Spleen (tissue), 7 donors: Measurements from ENCODE around the gene PLEKHJ1.

Source experiments
- CTCF ChIP-seq, 11 experiments: fragments of 200-600 bp in 7 of 11; fragments of 450-650 bp in 4 of 11; sonication (generic) in 4 of 11; IDR thresholded peaks in 8 of 11; conservative IDR thresholded peaks in 3 of 11; 1 replicate in 7 of 11; 2 replicates in 4 of 11; pipeline versions ENCODE4 v1.4.0 to v1.8.0; 2016 to 2021; ENCODE audit warnings: antibody characterized with exemption in 11 of 11, inconsistent platforms in 4 of 11, mild to moderate bottlenecking in 1 of 11
- POLR2A ChIP-seq, 3 donors: fragments of 450-650 bp; IDR thresholded peaks; one replicate each; pipeline ENCODE4 v1.5.1; 2017; ENCODE audit warnings: antibody characterized with exemption in 3 of 3, mild to moderate bottlenecking in 1 of 3
- POLR2AphosphoS5 ChIP-seq, 3 donors: sonication (generic); formaldehyde crosslinking; IDR thresholded peaks; one replicate each; pipeline ENCODE4 v1.5.1; 2017; ENCODE audit warnings: antibody characterized with exemption in 3 of 3
- donor health status: DM: no; HTN: no; CAD: no; lungs with moderate emphysema.
- donor health status: DM: no; HTN: no; CAD: no.
- donor health status: DM: no; HTN: no; CAD: no.

- no peak for TF ChIP-seq POLR2A (IDR thresholded peaks at IDR 0.05)
- peak in 1 of 3 donors; percentile 38 for TF ChIP-seq POLR2AphosphoS5 (IDR thresholded peaks at IDR 0.05)
- TF ChIP-seq CTCF (IDR thresholded peaks at IDR 0.05 in 8 of 11, conservative IDR thresholded peaks at IDR 0.05 in 3 of 11): no peak
Observed at GRCh38 chr19:2225415-2226050, 10.6 kb downstream of the PLEKHJ1 start.
